NCI-H1417 treated with DMSO at 0.1 percent for 48 hours (cell line): ENCODE results near the gene CLDN6.

Source experiments
- DNase-seq: peaks from one replicate; lab custom pipeline; 2025; lab: John Stamatoyannopoulos, UW

CLDN6 gene

DNA sequence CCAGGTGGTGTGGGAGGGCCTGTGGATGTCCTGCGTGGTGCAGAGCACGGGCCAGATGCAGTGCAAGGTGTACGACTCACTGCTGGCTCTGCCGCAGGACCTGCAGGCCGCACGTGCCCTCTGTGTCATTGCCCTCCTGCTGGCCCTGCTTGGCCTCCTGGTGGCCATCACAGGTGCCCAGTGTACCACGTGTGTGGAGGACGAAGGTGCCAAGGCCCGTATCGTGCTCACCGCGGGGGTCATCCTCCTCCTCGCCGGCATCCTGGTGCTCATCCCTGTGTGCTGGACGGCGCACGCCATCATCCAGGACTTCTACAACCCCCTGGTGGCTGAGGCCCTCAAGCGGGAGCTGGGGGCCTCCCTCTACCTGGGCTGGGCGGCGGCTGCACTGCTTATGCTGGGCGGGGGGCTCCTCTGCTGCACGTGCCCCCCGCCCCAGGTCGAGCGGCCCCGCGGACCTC, 4.5 kb downstream of the CLDN6 start:
- DNase-seq, result no peak

GRCh38 chr16:3012828-3013420, 5.1 kb downstream of the CLDN6 start, which contains the start of gene CLDN9:
Gene CLDN9 (plus strand): TSS chr16:3012923. CDS start chr16:3013363, 440 bp downstream.
- peak; percentile 39 for DNase-seq

DNA sequence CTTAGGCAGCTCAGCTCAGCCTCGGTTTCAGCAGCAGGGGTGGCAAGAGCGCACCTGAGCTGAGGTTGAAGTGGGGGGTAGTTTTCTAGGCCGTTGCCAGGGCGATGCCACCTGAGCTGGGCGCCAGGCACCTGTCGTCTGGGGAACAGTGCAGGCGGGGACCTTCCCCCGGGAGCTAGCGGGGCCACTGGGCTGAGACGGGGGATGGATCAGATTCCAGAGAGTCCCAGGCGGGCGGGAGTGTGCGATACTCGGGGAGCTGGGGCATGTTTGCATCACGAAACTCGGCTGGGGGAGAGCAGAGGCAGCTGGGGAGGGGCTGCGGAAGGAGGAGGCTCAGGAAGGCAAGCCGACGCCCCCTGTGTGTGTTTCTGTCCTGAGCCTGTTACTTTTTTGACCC, 5.7 kb downstream of the CLDN6 start:
- no peak for DNase-seq

DNA sequence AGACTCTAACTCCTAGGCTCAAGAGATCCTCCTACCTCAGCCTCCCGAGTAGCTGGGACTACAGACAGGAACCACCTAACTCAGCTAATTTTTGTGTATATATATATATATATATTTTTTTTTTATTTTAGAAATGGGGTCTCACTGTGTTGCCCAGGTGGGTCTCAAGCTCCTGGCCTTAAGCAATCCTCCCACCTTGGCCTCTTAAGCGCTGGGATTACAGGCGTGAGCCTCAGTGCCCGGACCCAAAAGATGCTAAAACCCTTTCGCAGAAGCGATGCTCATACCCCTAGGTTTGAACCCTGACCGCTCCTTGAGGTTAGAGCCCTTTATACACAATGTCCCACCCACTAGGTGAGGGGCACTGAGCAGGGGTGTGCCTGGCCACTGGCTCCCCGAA, 7.5 kb downstream of the CLDN6 start:
- DNase-seq, result no peak

DNA sequence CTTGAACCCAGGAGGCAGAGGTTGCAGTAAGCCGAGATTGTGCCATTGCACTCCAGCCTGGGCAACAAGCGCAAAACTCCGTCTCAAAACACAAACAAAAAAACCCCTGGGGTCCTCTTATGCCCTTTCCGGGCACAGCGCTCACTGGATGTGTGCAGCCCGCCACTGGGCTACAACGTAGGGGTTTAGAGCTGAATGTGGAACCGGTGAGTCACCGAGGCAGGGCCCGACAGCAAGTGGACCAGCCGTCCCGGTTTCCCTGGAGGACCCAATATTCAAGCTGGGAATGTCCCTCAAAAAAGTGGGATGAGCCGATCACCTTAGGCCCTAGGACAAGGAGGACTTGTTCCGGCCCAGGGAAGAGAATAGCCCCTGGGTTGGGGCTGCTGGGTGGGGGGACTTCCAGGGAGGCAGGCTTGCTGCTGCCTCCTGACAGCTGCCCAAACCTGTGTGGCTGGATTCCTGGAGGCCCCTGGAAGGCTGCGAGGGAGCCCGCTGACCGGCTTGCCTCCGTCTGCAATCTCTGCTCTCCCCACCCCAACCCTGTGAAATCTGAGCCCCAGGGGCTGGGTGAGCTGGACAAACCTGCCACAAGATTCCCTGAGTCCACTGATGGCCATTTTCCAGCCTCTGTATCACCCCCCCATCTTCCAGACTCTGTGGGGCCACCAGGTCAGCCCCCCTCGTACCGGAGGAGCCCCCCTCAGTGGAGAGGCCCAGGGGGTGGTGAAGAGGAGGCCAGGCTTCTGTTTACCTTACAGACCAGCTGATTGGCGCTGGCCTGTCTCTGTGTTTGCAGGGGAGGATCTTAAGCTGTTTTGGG, 8.2 kb downstream of the CLDN6 start:
- no peak for DNase-seq

- no peak for DNase-seq
Observed at GRCh38 chr16:3008690-3009037, 9.3 kb downstream of the CLDN6 start.

- DNase-seq, result no peak
Observed at GRCh38 chr16:3007957-3008689, 9.9 kb downstream of the CLDN6 start.

- DNase-seq, result no peak
Observed at GRCh38 chr16:3007059-3007956, 10.7 kb downstream of the CLDN6 start.

- DNase-seq, result no peak
Observed at GRCh38 chr16:3004781-3005284, 13.2 kb downstream of the CLDN6 start.

DNA sequence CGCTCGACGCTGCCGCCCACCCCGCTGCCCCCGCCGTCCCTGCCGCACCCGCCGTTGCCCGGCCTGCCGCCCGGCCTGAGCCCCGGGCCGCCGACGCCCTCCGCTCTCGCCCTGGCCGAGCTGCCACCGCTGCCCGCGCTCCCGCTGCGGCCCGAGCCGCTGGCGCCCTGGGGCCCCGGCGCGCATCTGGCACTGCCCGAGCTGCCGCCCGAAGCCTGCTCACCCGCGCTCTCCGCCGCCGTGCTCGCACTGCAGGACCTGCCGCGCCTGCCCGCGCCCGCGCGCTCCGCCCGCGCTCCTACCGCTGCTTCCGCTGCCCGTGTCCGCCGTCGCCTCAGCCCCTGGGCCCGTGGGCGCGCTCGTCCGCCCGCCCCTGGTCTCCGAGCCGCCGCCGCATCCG, 13.7 kb downstream of the CLDN6 start:
- DNase-seq, result no peak

DNA sequence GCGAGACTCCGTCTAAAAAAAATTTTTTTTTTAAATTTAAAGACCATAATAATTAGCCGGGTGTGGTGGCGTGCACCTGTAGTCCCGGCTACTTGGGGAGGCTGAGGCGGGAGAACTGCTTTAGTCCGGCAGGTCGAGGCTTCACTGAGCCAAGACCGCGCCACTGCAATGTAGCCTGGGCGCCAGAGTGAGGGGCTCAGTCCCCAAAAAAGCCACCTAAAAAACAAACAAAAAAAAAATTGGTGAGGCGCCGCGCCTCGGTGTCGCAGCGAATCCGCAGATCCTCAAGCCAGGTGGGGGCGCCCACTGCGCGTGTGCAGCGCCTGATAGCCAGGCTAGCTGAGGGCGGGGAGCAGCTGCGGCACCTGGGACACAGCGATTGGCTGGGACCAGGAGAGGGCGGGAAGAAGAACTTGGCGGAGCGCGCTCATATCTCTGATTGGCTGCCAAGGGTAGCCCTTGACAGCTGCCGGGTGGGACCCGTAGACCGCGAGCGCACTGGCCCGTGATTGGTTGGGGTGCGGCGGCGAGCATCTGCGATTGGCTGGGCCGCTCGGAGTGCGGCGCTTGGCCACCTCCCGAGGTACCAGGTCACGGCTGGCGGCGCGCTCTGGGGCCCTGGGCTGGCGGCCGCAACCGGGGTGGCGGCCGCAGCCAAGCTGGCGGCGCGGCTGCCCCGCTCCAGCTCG, 14.3 kb downstream of the CLDN6 start:
- DNase-seq, result peak; percentile 93

- DNase-seq, result no peak
Observed at GRCh38 chr16:3001316-3001715, 16.7 kb downstream of the CLDN6 start.

DNA sequence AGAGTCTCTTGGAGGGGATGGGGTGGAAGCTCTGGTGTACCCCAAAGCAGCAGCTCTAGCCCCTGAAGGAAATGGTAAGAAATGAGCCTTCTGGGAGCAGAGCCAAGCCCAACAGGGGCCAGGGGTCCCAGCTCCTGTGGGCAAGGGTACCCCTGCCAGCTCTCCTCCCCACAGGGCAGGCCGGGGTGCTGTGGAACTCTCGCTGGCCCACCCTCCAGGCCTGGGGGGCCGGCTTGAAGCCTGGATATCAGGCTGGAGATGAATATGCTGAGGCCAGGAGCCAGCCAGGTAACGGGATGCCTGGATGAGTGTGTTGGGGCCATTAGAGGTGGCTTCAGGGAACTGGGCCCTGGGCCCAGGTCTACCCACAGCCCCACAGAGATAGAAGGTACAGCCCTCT, 17.4 kb downstream of the CLDN6 start:
- no peak for DNase-seq

GRCh38 chr16:2999929-3000328, 18.1 kb downstream of the CLDN6 start:
- DNase-seq, result no peak

GRCh38 chr16:2996298-2996697, 21.7 kb downstream of the CLDN6 start:
- DNase-seq, result no peak

DNA sequence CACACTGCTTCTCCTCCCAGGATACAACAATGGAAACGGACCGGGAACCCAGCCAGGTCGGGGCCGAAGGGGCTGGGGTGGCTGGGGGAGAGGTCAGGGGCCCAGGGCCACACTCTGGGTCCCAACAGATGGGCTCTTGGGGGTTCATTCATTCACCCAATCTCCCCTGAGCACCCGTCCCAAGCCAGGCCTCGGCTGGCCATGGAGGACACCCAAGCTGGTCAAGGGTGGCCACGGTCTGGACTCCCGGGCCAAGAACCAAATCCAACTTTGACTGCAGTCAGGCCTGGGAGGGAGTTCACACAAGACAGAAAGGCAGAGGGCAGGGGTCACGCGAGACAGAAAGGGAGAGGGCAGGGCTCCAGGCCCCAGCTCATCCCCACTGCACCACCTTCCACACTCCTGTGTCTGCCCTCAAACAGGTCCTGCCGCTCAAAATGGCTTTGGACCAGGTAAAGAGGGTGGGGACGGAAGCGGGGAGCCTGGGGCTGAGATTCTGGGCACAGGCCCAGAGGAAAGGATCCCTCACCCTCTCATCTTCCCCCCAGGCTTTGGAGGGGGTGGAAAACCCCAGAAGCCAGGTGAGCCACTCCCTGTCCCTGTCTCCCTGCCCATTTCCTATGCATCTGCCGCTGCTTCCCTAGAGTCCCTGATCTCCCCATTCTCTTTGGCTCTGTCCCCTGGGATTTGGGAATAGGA, 25.5 kb downstream of the CLDN6 start:
- no peak for DNase-seq

DNA sequence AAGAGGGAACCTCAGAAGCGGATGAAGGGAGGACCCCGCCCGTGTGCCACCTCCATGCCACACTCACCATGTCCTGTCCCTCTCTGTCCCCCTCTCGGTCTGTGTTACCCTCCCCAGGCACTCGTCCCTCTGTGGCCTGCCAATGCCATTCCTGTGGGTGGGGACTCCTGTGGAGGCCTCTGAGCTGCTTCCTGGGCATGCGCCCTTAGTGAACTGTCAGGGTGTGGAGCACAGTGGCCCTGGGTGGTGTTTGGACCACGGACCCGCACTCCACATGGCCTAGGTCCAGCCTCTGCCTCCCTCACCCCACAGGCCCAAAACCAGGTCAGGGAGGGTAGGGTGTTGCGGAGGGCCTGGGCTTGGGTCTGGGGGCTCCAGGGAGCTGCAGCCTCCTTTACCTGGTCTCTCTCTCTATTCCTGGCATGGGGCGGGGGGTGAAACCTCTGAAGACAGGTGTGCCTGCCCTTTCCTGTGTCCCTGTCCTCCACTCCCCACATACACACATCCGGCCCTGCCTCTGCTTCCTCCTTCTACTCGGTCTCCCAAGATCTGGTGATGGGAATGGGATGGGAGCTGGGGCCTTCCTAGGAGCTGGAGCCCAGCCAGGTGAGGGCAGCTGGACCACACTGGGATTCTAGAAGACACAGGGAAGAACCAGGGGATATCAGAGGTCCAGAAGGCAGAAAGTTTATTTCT, 26.3 kb downstream of the CLDN6 start:
- DNase-seq, result no peak

DNA sequence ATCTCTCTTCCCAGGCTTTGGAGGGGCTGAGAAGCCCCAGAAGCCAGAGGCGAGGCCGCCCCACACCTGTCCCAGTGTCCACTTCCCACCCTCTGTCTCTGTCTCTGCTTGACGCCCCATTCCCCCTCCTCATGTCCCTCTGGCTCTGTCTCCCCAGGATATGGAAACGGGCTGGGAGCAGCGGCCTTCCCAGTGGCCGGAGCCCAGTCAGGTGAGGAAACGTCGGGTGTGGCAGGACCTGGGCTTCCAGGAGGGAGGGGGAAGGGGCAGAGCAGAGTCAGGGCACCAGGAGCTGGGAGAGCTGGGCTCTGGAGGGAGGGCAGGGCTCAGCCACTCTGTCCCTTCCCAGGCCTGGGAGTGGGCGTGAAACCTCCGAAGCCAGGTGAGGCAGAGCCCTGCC, 27.1 kb downstream of the CLDN6 start:
- no peak for DNase-seq

- DNase-seq, result no peak
Observed at GRCh38 chr16:2988590-2989099, 29.3 kb downstream of the CLDN6 start.

DNA sequence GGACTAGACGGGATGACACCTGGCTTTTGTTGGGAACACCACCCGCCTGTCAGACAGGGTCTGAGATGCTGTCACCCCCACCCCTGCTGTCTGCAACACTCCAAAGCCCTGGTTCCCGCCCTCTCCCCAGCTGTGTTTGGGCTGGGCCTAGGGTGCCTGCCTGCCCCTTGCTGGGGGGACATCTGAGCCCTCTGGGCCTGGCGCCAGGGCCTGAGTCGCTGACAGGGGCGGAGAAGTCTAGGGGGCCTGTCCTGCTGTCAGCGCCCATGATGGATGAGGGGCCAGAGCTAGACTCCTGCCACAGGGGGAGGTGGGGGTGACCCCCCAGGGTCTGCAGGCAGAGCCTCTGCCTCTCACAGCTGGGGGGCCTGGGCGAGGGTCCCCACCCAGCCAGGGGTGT, 30.1 kb downstream of the CLDN6 start:
- DNase-seq, result no peak
